Right ventricle myocardium superior (tissue), 1 donor: ENCODE results near the gene PPP1R12C. TPM values are rescaled to one million over a fixed set of nuclear protein-coding genes. Genes with fewer than 3 reads are reported as not detected.

ENCODE experiments used
- ATAC-seq: fragments of 200-7000 bp; cut with Tn5 transposase; one replicate; pipeline ENCODE4 v1.9.1; 2020; ENCODE audit warnings: mild to moderate bottlenecking; ENCODE audit not compliant: poor library complexity
- DNase-seq: peaks from one replicate; pipeline ENCODE4 v3.0.0-alpha.2; 2020
- intact Hi-C: fragments of 100-400 bp; cut with DNase I; formaldehyde crosslinking; loops from one replicate; pipeline ENCODE4 v1.11.2; 2022
- total RNA-seq: library from RNA; stranded (reverse); fragmentation: NEBNext Ultra II Directional; extraction: Animal tissue kit (Norgen Biotek cat#: 25700); gene quantifications from one replicate; pipeline ENCODE4 v1.2.1, GENCODE V29; 2021
- donor health status: DM: no; HTN: yes; CAD: no; lungs with severe emphysema.

The PPP1R12C gene
- total RNA-seq, 1 donor from 2014 or later: 126 TPM

- DNase-seq: peak; percentile 48
- intact Hi-C loops: loop anchor here (10.0 kb wide), 2 partner anchors 355 to 485 kb away; no protein-coding TSS in a partner anchor
- peak; percentile 36 for ATAC-seq
Observed at GRCh38 chr19:55149078-55150003, 31.9 kb upstream of the PPP1R12C start, which contains the start of gene TNNT1. TSS of gene TNNT1 (minus strand) at chr19:55149206. CDS start at chr19:55147157, 2,049 bp downstream.

- DNase-seq: no peak
- ATAC-seq: no peak
- intact Hi-C loops: loop anchor here (10.0 kb wide), 2 partner anchors 357 to 487 kb away; no protein-coding TSS in a partner anchor
Observed at GRCh38 chr19:55147545-55148251, 30.3 kb upstream of the PPP1R12C start.

GRCh38 chr19:55146705-55147273 lies 29.4 kb upstream of the PPP1R12C start:
- DNase-seq (no peak), ATAC-seq (peak; percentile 8)
- intact Hi-C loops: loop anchor here (10.0 kb wide), 2 partner anchors 358 to 488 kb away; no protein-coding TSS in a partner anchor

GRCh38 chr19:55146078-55146704 lies 28.8 kb upstream of the PPP1R12C start:
- ATAC-seq (no peak), DNase-seq (no peak)
- intact Hi-C loops: loop anchor here (10.0 kb wide), 2 partner anchors 359 to 489 kb away; no protein-coding TSS in a partner anchor

DNA sequence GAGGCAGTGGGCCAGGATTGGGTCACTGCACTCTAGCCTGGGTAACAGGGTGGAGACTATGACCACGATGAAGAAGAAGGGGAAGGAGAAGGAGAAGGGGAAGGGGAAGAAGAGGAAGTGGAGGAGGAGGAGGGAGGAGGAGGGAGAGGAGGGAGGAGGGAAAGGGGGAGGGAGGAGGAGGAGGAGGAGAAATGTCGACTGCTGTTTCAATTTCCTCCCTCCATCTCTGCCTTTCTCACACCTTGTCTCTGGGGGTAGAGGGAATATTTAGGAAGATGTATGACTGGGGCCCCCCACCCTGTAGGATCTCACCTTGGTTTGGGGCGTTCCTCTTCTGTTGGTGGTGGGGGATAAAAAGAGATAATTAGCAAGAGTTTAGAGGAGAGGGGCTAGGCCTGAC lies 27.8 kb upstream of the PPP1R12C start:
- no peak for DNase-seq
- ATAC-seq: no peak
- intact Hi-C loops: loop anchor here (10.0 kb wide), 2 partner anchors 360 to 490 kb away; no protein-coding TSS in a partner anchor

DNA sequence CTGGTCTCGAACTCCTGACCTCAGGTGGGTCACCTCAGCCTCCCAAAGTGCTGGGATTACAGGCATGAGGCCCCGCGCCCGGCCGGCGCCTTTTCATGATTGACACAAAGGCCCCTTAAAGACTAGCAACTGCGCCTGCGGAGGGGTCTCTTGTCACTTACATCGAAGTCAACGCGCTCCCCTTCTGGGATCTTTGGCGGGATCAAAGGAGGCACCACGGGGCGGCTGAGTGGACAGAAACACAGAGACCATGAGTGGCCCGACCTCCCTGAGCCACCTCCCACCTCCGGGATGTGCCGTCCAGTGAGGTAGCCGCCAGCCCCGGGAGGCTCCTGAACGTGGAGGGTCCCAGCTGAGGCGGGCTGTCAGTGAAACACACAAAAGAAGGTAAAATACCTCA lies 24.3 kb upstream of the PPP1R12C start:
- intact Hi-C loops: loop anchor here (5.0 to 10.0 kb wide), 3 partner anchors 276 to 493 kb away; no protein-coding TSS in a partner anchor
- ATAC-seq (no peak), DNase-seq (no peak)

DNA sequence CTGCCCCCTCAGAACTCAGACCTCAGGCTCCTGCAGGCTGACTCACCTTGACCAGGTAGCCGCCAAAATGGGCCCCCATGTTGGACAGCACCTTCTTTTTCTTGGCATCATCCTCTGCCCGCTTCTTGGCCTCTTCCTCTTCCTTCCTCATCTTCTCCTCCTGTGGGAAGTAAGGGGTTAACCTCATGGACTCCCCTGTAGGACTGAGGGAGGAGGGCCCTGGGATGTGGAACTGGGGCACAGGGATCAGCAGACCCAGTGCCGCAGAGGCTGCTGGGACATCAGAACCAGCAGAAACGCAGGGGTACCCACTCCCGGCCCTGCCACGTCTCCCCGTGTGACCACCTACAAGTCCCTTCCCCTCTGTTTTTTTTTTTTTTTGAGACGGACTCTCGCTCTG lies 20.5 kb upstream of the PPP1R12C start:
- no peak for ATAC-seq
- DNase-seq: no peak
- intact Hi-C loops: no loop called here

DNA sequence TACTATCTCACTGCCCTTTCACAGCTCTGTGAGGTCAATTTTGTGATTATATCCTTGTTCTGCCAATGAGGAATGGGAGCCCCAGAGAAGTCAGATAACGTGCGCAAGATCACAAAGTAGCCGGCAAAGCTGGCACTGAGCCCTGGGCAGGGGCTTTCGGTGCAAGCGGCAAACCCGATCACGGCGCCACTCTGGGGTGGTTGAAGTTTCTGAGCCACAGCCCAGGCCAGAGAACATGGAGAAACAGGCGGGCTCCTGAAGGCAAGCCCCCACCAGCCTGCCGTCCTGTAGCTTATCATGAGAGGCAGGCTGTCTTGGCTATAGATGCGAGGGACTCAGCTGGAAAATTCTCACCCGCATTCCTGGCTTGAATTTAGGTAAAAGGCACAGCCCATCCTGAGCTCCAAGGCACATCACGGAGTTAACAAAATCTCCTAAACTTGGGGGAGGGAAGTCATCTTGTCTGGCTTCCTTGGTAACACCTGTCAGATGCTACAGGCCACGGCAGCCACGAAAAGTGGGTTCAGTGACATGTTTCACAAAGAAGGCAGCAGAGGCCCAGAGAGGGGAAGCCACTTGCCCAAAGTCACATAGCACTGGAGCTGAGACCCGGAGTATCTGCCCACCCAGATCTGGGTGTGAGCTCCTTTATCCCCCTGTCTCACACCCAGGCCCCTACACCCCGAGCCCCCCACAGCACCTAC lies 19.1 kb upstream of the PPP1R12C start:
- DNase-seq: no peak
- no peak for ATAC-seq
- intact Hi-C loops: no loop called here

GRCh38 chr19:55134736-55135135 lies 17.3 kb upstream of the PPP1R12C start:
- intact Hi-C loops: no loop called here
- DNase-seq (no peak), ATAC-seq (no peak)

DNA sequence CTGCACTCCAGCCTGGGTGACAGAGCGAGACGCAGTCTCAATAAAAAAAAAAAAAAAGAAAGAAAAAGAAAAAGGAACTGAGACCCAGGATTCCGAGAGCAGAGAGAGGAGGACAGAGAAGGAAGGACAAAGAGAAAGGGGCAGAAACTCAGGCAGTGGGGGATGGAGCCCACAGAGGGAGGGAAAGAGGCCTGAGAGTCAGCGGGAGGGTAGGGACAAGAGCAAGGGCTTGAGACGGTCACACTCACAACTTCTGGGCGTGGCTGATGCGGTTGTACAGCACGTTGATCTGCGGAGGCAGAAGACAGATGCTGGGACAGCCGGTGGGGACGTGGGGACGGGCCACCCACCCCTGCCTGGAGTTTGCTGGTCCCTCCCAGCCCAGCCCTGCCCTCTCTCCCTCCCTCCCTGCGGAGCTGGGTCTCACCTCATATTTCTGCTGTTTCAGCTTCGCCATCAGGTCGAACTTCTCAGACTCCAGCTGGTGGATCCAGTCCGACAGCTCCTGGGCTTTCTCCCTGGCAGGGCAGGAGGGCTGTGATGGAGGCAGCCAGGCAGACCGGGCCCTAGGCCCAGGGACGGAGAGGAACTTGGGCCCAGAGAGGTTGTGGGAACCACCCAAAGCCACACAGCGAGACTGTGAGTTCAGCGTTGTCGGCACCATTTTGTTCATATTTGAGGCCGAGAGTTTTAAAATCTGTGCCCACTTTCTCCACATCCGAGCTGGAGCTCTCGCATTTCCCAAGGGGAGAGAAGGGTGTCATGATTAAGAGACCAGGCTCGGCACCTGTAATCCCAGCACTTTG lies 16.4 kb upstream of the PPP1R12C start:
- ATAC-seq: no peak
- intact Hi-C loops: no loop called here
- DNase-seq: no peak

DNA sequence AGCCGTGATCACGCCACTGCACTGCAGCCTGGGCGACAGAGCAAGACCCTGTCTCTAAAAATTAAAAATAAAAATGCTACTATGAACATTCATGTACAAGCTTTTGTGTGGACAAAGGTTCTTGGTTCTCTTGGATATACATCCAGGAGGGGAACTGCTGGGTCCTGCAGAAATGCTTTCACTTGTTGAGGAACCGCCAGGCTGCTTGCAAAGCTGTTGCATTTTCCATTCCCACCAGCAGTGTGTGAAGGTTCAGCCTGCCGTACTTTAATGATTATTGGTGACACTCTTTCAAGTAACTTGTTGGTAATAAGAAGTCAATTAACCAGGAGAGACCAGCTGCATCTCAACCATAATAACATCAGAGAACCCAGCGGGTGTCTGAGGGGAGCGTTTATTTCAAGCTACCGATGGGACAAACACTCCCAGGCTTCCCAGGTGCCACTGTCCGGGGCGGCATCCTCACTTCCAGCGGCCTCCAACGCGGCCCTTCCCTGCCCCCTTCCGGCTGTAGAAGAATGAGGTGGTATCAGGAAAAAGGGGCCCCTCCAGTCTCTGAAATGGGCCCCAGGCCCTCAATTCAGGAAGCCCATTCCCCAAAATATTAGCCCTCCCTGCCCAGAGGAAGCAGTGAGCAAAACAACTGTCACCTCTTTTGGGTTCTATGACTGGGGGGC lies 15.2 kb upstream of the PPP1R12C start:
- DNase-seq (no peak), ATAC-seq (no peak)
- intact Hi-C loops: no loop called here

DNA sequence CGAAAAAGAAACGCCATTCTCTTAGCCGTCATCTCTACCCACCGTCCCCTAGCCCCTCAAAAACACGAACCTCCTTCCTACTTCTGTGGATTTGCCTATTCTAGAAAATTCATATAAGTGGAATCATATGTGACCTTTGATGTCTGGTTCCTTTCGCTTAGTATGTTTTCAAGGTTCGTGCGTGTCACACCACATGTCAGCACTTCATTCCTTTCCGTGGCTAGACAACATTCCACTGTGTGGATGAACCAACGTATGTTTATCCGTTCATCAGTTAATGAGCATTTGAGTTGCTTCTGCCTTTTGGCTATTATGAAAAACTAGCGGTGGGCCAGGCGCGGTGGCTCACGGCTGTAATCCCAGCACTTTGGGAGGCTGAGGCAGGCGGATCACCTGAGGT lies 14.0 kb upstream of the PPP1R12C start:
- no peak for ATAC-seq
- no peak for DNase-seq
- intact Hi-C loops: no loop called here

- intact Hi-C loops: no loop called here
- ATAC-seq (no peak), DNase-seq (no peak)
Observed at GRCh38 chr19:55119053-55119452, 1.6 kb upstream of the PPP1R12C start.

GRCh38 chr19:55118401-55118991 lies 1.1 kb upstream of the PPP1R12C start:
- intact Hi-C loops: no loop called here
- peak; percentile 36 for ATAC-seq
- peak; percentile 76 for DNase-seq

GRCh38 chr19:55117663-55118391 lies 390 bp upstream of the PPP1R12C start:
- intact Hi-C loops: no loop called here
- ATAC-seq (peak; percentile 84), DNase-seq (peak; percentile 99)
